Cardiac muscle cell (in vitro differentiated cells and primary cell): ENCODE results near the gene KCNC3. TPM values are rescaled to one million over a fixed set of nuclear protein-coding genes. Genes with fewer than 3 reads are reported as not detected.

Experiments used
- DNase-seq, 2 donors: peaks; one replicate each; pipeline versions ENCODE4 v3.0.0 to v3.0.0-alpha.2; 2010 to 2017; ENCODE audit warnings: low read depth in 1 of 2, low spot score in 1 of 2
- H3K27ac ChIP-seq: fragments of 200-600 bp; sonication (generic); 2 replicates; pipeline ENCODE4 v1.5.1; 2016
- H3K27me3 ChIP-seq: fragments of 200-600 bp; sonication (generic); 2 replicates; pipeline ENCODE4 v1.6.0; 2016; ENCODE audit warnings: control low read depth
- H3K36me3 ChIP-seq: fragments of 200-600 bp; sonication (generic); 2 replicates; pipeline ENCODE4 v1.5.1; 2016; ENCODE audit warnings: control low read depth
- H3K4me1 ChIP-seq: fragments of 200-600 bp; sonication (generic); 2 replicates; pipeline ENCODE4 v1.8.1; 2017; ENCODE audit warnings: low read depth, mild to moderate bottlenecking, mixed run types
- H3K4me3 ChIP-seq: fragments of 200-600 bp; sonication (generic); 2 replicates; pipeline ENCODE4 v1.5.1; 2016; ENCODE audit warnings: mild to moderate bottlenecking
- H3K9me3 ChIP-seq: fragments of 200-600 bp; sonication (generic); 2 replicates; pipeline ENCODE4 v1.5.1; 2017; ENCODE audit warnings: low read depth, mild to moderate bottlenecking, control low read depth
- polyA plus RNA-seq: library from polyadenylated mRNA; unstranded; fragments of >200 nt; fragmentation: Nextera tagmentation; extraction: Ambion mirVana; gene quantifications from 2 replicates; pipeline ENCODE4 v1.2.1, GENCODE V29; 2016
- total RNA-seq: library from RNA; depleted of rRNA; stranded (reverse); fragments of >200 nt; gene quantifications from 2 replicates; pipeline ENCODE4 v1.2.3, GENCODE V29; 2016
- TF ChIP-seq, protein P1 (sequence below): IDR thresholded peaks from 2 replicates; pipeline ENCODE4 v1.5.1; 2012; ENCODE audit warnings: low read depth, mild to moderate bottlenecking, low read length

The KCNC3 gene
- total and polyA plus RNA-seq, 2 experiments from 2014 or later, result 6.9 to 8.2 TPM

DNA sequence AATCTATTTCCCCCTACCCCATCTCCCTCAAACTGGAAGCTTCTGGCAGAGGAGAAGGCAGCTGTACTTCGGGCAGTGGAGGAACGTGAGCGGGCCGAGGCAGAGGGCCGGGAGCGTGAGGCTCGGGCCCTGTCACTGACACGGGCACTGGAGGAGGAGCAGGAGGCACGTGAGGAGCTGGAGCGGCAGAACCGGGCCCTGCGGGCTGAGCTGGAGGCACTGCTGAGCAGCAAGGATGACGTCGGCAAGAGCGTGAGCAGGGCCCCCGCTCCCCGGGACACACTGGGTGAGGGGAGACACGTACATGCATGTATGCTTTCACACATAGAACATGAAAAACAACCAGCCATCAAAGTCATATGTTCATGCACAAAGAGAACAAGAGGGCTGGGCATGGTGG, 42.7 kb downstream of the KCNC3 start:
- Histone ChIP-seq H3K4me3 (no peak overlapping the region), H3K4me1 (no peaks in the 10 kb centered on the region), H3K36me3 (no peaks in the 10 kb centered on the region), H3K27ac (no peak overlapping the region), H3K27me3 (no peaks in the 10 kb centered on the region), H3K9me3 (no peaks in the 10 kb centered on the region)
- no peak for DNase-seq
- TF ChIP-seq, protein P1, sequence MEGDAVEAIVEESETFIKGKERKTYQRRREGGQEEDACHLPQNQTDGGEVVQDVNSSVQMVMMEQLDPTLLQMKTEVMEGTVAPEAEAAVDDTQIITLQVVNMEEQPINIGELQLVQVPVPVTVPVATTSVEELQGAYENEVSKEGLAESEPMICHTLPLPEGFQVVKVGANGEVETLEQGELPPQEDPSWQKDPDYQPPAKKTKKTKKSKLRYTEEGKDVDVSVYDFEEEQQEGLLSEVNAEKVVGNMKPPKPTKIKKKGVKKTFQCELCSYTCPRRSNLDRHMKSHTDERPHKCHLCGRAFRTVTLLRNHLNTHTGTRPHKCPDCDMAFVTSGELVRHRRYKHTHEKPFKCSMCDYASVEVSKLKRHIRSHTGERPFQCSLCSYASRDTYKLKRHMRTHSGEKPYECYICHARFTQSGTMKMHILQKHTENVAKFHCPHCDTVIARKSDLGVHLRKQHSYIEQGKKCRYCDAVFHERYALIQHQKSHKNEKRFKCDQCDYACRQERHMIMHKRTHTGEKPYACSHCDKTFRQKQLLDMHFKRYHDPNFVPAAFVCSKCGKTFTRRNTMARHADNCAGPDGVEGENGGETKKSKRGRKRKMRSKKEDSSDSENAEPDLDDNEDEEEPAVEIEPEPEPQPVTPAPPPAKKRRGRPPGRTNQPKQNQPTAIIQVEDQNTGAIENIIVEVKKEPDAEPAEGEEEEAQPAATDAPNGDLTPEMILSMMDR, result no peak

DNA sequence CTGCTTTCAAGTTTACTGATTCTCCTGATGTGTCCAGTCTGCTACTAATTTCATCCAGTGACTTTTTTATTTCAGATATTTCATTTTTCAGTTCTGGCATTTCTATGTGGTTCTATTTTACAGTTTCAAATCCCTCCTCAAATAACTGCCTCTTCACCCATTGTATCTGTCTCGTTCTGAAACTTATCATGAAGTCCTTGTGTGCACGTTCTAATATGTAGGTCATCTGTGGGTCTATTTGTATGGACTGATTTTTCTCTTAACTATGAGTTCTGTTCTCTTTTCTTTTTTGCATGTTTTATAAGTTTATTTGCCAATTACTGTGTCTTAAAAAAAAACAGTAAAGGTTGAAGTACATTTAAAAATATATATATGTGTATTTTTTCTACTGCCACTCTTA, 43.3 kb downstream of the KCNC3 start:
- no peaks in the 10 kb centered on the region for H3K9me3 ChIP-seq

DNA sequence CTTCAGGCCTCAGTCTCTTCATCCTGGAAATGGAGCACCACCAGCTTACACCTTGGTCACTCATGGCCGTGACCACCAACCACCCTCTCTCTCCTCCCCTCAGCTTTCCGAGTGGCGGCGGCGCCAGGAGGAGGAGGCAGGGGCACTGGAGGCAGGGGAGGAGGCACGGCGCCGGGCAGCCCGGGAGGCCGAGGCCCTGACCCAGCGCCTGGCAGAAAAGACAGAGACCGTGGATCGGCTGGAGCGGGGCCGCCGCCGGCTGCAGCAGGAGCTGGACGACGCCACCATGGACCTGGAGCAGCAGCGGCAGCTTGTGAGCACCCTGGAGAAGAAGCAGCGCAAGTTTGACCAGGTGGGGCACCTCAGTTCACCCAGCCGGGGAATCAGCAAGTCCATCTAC, 47.7 kb downstream of the KCNC3 start:
- Histone ChIP-seq H3K27ac (no peak overlapping the region), H3K4me3 (no peak overlapping the region), H3K27me3 (no peaks in the 10 kb centered on the region), H3K4me1 (no peaks in the 10 kb centered on the region), H3K36me3 (no peaks in the 10 kb centered on the region), H3K9me3 (no peaks in the 10 kb centered on the region)
- TF ChIP-seq, protein P1, result no peak
- DNase-seq, result no peak

More for the DNA sequence above, 43.3 kb downstream of the KCNC3 start:
- H3K27ac ChIP-seq, result no peak overlapping the region
- no peaks in the 10 kb centered on the region for H3K4me1 ChIP-seq
- no peak overlapping the region for H3K4me3 ChIP-seq
- no peaks in the 10 kb centered on the region for H3K27me3 ChIP-seq
- no peaks in the 10 kb centered on the region for H3K36me3 ChIP-seq
- TF ChIP-seq, protein P1, result no peak
- no peak for DNase-seq

DNA sequence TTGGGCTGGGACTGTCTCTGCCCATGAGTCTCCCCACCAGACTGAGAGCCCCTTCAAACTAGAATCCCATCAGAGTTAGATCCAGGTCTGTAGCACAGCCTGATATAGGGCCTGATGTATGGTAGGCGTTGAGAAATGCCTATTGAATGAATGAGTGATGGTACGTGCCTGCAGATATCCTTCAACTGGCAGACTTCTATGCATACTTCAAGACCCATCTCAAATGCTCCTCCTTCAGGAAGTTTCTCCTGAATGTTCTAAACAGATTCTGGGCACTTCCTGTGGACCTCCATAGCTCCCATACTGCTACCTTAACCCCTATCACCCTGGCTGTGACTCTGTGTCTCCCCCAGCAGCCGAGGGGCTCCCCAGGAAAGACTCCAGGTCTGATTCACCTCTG, 48.2 kb downstream of the KCNC3 start:
- Histone ChIP-seq H3K4me3 (no peak overlapping the region), H3K9me3 (no peaks in the 10 kb centered on the region), H3K27me3 (no peaks in the 10 kb centered on the region), H3K4me1 (no peaks in the 10 kb centered on the region), H3K36me3 (no peaks in the 10 kb centered on the region), H3K27ac (no peak overlapping the region)
- TF ChIP-seq, protein P1, result no peak
- no peak for DNase-seq

DNA sequence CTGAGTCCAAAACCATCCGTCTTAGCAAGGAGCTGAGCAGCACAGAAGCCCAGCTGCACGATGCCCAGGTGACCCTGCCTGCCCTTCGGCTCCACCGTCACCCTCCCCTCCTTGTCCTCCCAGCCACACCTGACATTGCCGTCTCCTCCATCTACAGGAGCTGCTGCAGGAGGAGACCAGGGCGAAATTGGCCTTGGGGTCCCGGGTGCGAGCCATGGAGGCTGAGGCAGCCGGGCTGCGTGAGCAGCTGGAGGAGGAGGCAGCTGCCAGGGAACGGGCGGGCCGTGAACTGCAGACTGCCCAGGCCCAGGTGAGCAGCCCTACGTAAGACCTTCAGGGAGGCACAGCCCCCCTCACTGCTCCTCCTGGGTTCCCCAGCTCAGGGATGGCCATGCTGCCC, 49.1 kb downstream of the KCNC3 start:
- Histone ChIP-seq H3K36me3 (no peaks in the 10 kb centered on the region), H3K4me1 (peaks cover under 1% of the 10 kb centered on the region), H3K9me3 (no peaks in the 10 kb centered on the region), H3K27ac (no peak overlapping the region), H3K4me3 (no peak overlapping the region), H3K27me3 (no peaks in the 10 kb centered on the region)
- TF ChIP-seq, protein P1, result no peak
- no peak for DNase-seq
